Left kidney (tissue), 8 donors: ENCODE measurements around the gene GPR171. TPM values are rescaled to one million over a fixed set of nuclear protein-coding genes. Genes with fewer than 3 reads are reported as not detected.
"Not testable (repeated sequence)": the region's sequence is repeated elsewhere in the genome, so short reads cannot be mapped to it uniquely, and the experiment has no call there.

Source experiments
- DNase-seq: peaks from one replicate; pipeline ENCODE4 v3.0.0-alpha.2; 2013
- long read RNA-seq, 8 donors: transcript quantifications; one replicate each; lab custom pipeline, GENCODE V29; 2026
- polyA plus RNA-seq: library from polyadenylated mRNA; unstranded; fragments of 120-200 nt; gene quantifications from one replicate; pipeline ENCODE4 v1.2.1, GENCODE V29; 2013; ENCODE audit not compliant: insufficient read length

Gene GPR171
- not detected for polyA plus RNA-seq
- long read RNA-seq, donor 1, partial matches to known transcripts, result 0 of 1 reads
- long read RNA-seq, donor 1, other reads (novel, unspliced or antisense), result 0 of 1 reads
- long read RNA-seq, donor 2, result 0 reads
- long read RNA-seq, donor 3, result 0 reads
- long read RNA-seq, donor 4, result 0 reads
- long read RNA-seq, donor 5, result 0 reads
- long read RNA-seq, donor 6, result 0 reads
- long read RNA-seq, donor 7, result 0 reads
- long read RNA-seq, donor 8, result 0 reads

GRCh38 chr3:151203051-151203420, at the start of gene GPR171:
Gene GPR171, minus strand, starts transcription at chr3:151203216. Its CDS starts 3,830 bp downstream, at chr3:151199386.
- DNase-seq, result no peak

GRCh38 chr3:151248772-151249337, 45.8 kb upstream of the GPR171 start:
- no peak for DNase-seq

GRCh38 chr3:151242006-151242405, 39.0 kb upstream of the GPR171 start:
- not testable (repeated sequence) for DNase-seq

- DNase-seq, result no peak
Observed at GRCh38 chr3:151236736-151237135, 33.7 kb upstream of the GPR171 start.

- no peak for DNase-seq
Observed at GRCh38 chr3:151236316-151236715, 33.3 kb upstream of the GPR171 start.

- no peak for DNase-seq
Observed at GRCh38 chr3:151234825-151235224, 31.8 kb upstream of the GPR171 start.

- no peak for DNase-seq
Observed at GRCh38 chr3:151232991-151233390, 30.0 kb upstream of the GPR171 start.

GRCh38 chr3:151232403-151232802, 29.4 kb upstream of the GPR171 start:
- DNase-seq, result not testable (repeated sequence)

- DNase-seq, result no peak
Observed at GRCh38 chr3:151230646-151231045, 27.6 kb upstream of the GPR171 start.

GRCh38 chr3:151228666-151229040, 25.6 kb upstream of the GPR171 start:
- DNase-seq, result no peak

GRCh38 chr3:151227807-151228665, 25.0 kb upstream of the GPR171 start:
- peak; percentile 77 for DNase-seq

GRCh38 chr3:151227266-151227806, 24.3 kb upstream of the GPR171 start:
- DNase-seq, result no peak

- DNase-seq, result no peak
Observed at GRCh38 chr3:151226825-151227224, 23.8 kb upstream of the GPR171 start.

GRCh38 chr3:151226088-151226563, 23.1 kb upstream of the GPR171 start:
- DNase-seq, result no peak

- no peak for DNase-seq
Observed at GRCh38 chr3:151225040-151225975, 22.3 kb upstream of the GPR171 start.

GRCh38 chr3:151224268-151224866, 21.4 kb upstream of the GPR171 start:
- DNase-seq, result no peak

- DNase-seq, result no peak
Observed at GRCh38 chr3:151219056-151219455, 16.0 kb upstream of the GPR171 start.

GRCh38 chr3:151218136-151218535, 15.1 kb upstream of the GPR171 start:
- no peak for DNase-seq

GRCh38 chr3:151216641-151217607, 13.9 kb upstream of the GPR171 start:
- no peak for DNase-seq

GRCh38 chr3:151214459-151214858, 11.4 kb upstream of the GPR171 start:
- no peak for DNase-seq
